Activated naive CD8-positive, alpha-beta T cell treated with anti-CD3 and anti-CD28 coated beads, Interleukin-2, amount 50 U/mL, for 16 hours (primary cell): ENCODE measurements around the gene BIN1.

Experiments
- DNase-seq: peaks from one replicate; pipeline ENCODE4 v3.0.0-alpha.2; 2020; ENCODE audit warnings: low read depth, low spot score

Gene BIN1

GRCh38 chr2:127078028-127078427 is 28.9 kb downstream of the BIN1 start:
- DNase-seq = no peak

- DNase-seq = no peak
These were observed 30.0 kb downstream of the BIN1 start for GRCh38 chr2:127076924-127077323.

- DNase-seq = no peak
These were observed 30.7 kb downstream of the BIN1 start for GRCh38 chr2:127076290-127076689.

- no peak for DNase-seq
These were observed 31.1 kb downstream of the BIN1 start for GRCh38 chr2:127075821-127076220.

GRCh38 chr2:127074936-127075335 is 32.0 kb downstream of the BIN1 start:
- no peak for DNase-seq

- DNase-seq = no peak
These were observed 32.6 kb downstream of the BIN1 start for GRCh38 chr2:127074358-127074757.

- no peak for DNase-seq
These were observed 34.0 kb downstream of the BIN1 start for GRCh38 chr2:127072970-127073369.

- DNase-seq = no peak
These were observed 34.6 kb downstream of the BIN1 start for GRCh38 chr2:127072396-127072795.

- no peak for DNase-seq
These were observed 35.0 kb downstream of the BIN1 start for GRCh38 chr2:127071901-127072328.

- DNase-seq = no peak
These were observed 36.7 kb downstream of the BIN1 start for GRCh38 chr2:127070221-127070620.

GRCh38 chr2:127069536-127069935 is 37.4 kb downstream of the BIN1 start:
- DNase-seq = no peak

GRCh38 chr2:127069003-127069402 is 38.0 kb downstream of the BIN1 start:
- DNase-seq = no peak

GRCh38 chr2:127068351-127068741 is 38.6 kb downstream of the BIN1 start:
- DNase-seq = no peak

- DNase-seq = peak; percentile 30
These were observed 39.2 kb downstream of the BIN1 start for GRCh38 chr2:127067620-127068350.

- DNase-seq = no peak
These were observed 40.0 kb downstream of the BIN1 start for GRCh38 chr2:127066942-127067341.

GRCh38 chr2:127065940-127066318 is 41.0 kb downstream of the BIN1 start:
- DNase-seq = no peak

GRCh38 chr2:127065299-127065939 is 41.5 kb downstream of the BIN1 start:
- DNase-seq = no peak

GRCh38 chr2:127064642-127065250 is 42.2 kb downstream of the BIN1 start:
- DNase-seq = no peak

- no peak for DNase-seq
These were observed 43.0 kb downstream of the BIN1 start for GRCh38 chr2:127063701-127064590.

GRCh38 chr2:127061375-127062273 is 45.3 kb downstream of the BIN1 start:
- DNase-seq = no peak
